HL-60 (cell line): ENCODE results near the gene RYR2.

ENCODE experiments used
- CTCF ChIP-seq: IDR thresholded peaks from one replicate; pipeline ENCODE4 v1.5.1; 2011; ENCODE audit warnings: low read length, control low read depth, inconsistent platforms; ENCODE audit not compliant: insufficient read depth
- POLR2AphosphoS5 ChIP-seq: IDR thresholded peaks from 2 replicates; pipeline ENCODE4 v1.6.1; 2012; ENCODE audit warnings: low read depth
- REST ChIP-seq: IDR thresholded peaks from 2 replicates; pipeline ENCODE4 v1.6.1; 2012; ENCODE audit warnings: low read depth; ENCODE audit not compliant: insufficient replicate concordance
- SPI1 ChIP-seq: IDR thresholded peaks from 2 replicates; pipeline ENCODE4 v1.6.1; 2012; ENCODE audit warnings: low read depth, mild to moderate bottlenecking, borderline replicate concordance

- TF ChIP-seq CTCF (no peak), POLR2AphosphoS5 (no peak), SPI1 (no peak), REST (no peak)
Measured at GRCh38 chr1:237416924-237417655, 375.1 kb downstream of the RYR2 start.
